ENCODE data around the gene PCBP3. TPM values are rescaled to one million over a fixed set of nuclear protein-coding genes. Genes with fewer than 3 reads are reported as not detected.

PCBP3 gene
- total and polyA plus RNA-seq, 2 of the 8 experiments (the other 6 are each of a cell fraction or from before 2014, with no cell fraction given): 3.5 to 6.3 TPM

DNA sequence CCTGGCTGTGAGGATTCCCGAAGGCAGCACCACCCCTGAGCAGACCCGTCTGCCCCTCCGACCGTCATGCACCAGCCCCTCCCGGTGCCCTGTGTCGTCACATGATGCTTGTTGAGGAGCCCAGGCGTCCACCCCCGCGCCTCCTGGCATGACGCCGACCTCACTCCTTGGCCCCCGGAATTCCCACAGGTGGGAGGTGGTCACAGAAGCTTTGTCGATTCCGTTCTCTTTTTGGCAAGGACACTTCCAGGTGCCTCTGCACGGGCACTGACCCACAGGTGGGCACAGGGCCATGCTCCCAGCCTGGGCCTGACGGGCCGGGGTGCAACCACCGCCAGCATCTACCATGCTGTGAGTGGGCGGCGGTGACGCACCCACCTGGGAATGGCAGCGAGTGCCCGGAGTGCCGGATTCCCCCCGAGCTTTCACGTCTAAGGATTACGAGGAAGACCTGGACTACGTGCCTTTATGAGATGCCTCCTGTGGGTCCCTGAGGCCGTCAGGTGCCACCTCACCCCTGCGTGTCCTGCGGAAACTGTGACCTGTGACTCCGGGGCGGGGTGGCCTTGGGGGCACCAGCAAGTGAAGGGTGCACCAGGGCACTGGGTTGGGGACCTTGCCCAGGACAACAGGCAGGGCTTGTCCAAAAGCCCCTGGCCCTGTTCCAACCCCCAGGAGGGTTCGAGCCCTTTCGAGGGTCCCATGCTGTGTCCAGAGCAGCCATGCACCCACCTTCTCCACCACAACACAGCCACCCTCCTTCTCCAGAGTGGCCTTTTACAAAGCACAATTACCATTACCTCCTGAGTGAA lies 306.6 kb downstream of the PCBP3 start (continued):
- no peak for TF ChIP-seq E2F6 (IDR thresholded peaks at IDR 0.05)
- TF ChIP-seq HDAC6 (IDR thresholded peaks at IDR 0.05; ENCODE audit: low read depth, low read length): no peak
- no peak for TF ChIP-seq GTF2F1 (IDR thresholded peaks at IDR 0.05; ENCODE audit: borderline replicate concordance, low read depth, low read length)
- TF ChIP-seq CTCF (IDR thresholded peaks at IDR 0.05; ENCODE audit: control extremely low read depth in 1 of 3, insufficient read depth in 1 of 3, low read depth in 1 of 3, low read length in 3 of 3): no peak
- TF ChIP-seq CBX5 (IDR thresholded peaks at IDR 0.05; ENCODE audit: low read depth, low read length): no peak
- TF ChIP-seq SIN3A (conservative IDR thresholded peaks at IDR 0.05 in 1 of 2, IDR thresholded peaks at IDR 0.05 in 1 of 2; ENCODE audit: low read depth in 1 of 2, low read length in 2 of 2): no peak
- TF ChIP-seq TCF12 (IDR thresholded peaks at IDR 0.05; ENCODE audit: low read depth, low read length): no peak
